Measurements from ENCODE around the gene DMWD. TPM values are rescaled to one million over a fixed set of nuclear protein-coding genes. Genes with fewer than 3 reads are reported as not detected.

DMWD gene
- total and polyA plus RNA-seq, 12 donors, result 44.6 to 78.1 (median 68.0) TPM

GRCh38 chr19:45823182-45823581 lies 30.5 kb upstream of the DMWD start:
- no peaks in the 10 kb centered on the region for H3K27me3 ChIP-seq
- ATAC-seq (no peak), DNase-seq (no peak)
- H3K27ac ChIP-seq, result no peak overlapping the region
- TF ChIP-seq CTCF (IDR thresholded peaks at IDR 0.05), result no peak
- H3K36me3 ChIP-seq, result peaks cover 0 to 89% (median 47%) of the 10 kb centered on the region in 9 donors
- peaks cover 0 to 3% (median 0%) of the 10 kb centered on the region in 9 donors for H3K4me1 ChIP-seq
- intact Hi-C loops (cut with DNase I), result no loop called here
- 96 to 97% methylated on average over 12 of the region's 12 CpGs for WGBS, 2 donors
- no peak overlapping the region for H3K4me3 ChIP-seq
- H3K9me3 ChIP-seq, result no peaks in the 10 kb centered on the region

- Histone ChIP-seq H3K4me3 (no peak overlapping the region), H3K36me3 (peaks cover 0 to 84% (median 43%) of the 10 kb centered on the region in 9 donors), H3K9me3 (no peaks in the 10 kb centered on the region), H3K27ac (no peak overlapping the region), H3K4me1 (peaks cover 0 to 3% (median 0%) of the 10 kb centered on the region in 9 donors), H3K27me3 (no peaks in the 10 kb centered on the region)
- no peak for DNase-seq
- TF ChIP-seq CTCF (IDR thresholded peaks at IDR 0.05), result no peak
- no peak for ATAC-seq
- WGBS, 2 donors, result 94 to 95% methylated on average over 5 of the region's 5 CpGs
- intact Hi-C loops (cut with DNase I), result no loop called here
Measured at GRCh38 chr19:45822716-45823115, 30.1 kb upstream of the DMWD start.

- peaks cover 0 to 12% (median 3%) of the 10 kb centered on the region in 9 donors for H3K4me1 ChIP-seq
- H3K27me3 ChIP-seq, result peaks cover 0 to under 1% (median 0%) of the 10 kb centered on the region in 7 donors
- intact Hi-C loops (cut with DNase I), result no loop called here
- no peaks in the 10 kb centered on the region for H3K9me3 ChIP-seq
- H3K36me3 ChIP-seq, result peaks cover 0 to 72% (median 31%) of the 10 kb centered on the region in 9 donors
- ATAC-seq (no peak), DNase-seq (no peak)
- 83 to 96% methylated on average over 10 of the region's 10 CpGs for WGBS, 2 donors
- TF ChIP-seq CTCF (IDR thresholded peaks at IDR 0.05), result no peak
- no peak overlapping the region for H3K4me3 ChIP-seq
- H3K27ac ChIP-seq, result no peak overlapping the region
Measured at GRCh38 chr19:45821570-45821969, 28.9 kb upstream of the DMWD start.

GRCh38 chr19:45821103-45821521 lies 28.5 kb upstream of the DMWD start:
- Histone ChIP-seq H3K9me3 (no peaks in the 10 kb centered on the region), H3K27me3 (peaks cover 0 to 6% (median 0%) of the 10 kb centered on the region in 7 donors), H3K27ac (peak overlapping the region in 1 of 10 donors; percentile 21), H3K4me1 (peaks cover 0 to 17% (median 8%) of the 10 kb centered on the region in 9 donors), H3K36me3 (peaks cover 0 to 68% (median 31%) of the 10 kb centered on the region in 9 donors), H3K4me3 (no peak overlapping the region)
- intact Hi-C loops (cut with DNase I), result no loop called here
- no peak for ATAC-seq
- TF ChIP-seq CTCF (IDR thresholded peaks at IDR 0.05), result no peak
- WGBS, 2 donors, result 86 to 92% methylated on average over 8 of the region's 8 CpGs
- no peak for DNase-seq

Data from heart right ventricle (tissue), 16 donors.